ENCODE results near the gene PLD5. TPM values are rescaled to one million over a fixed set of nuclear protein-coding genes. Genes with fewer than 3 reads are reported as not detected.
"Not testable (repeated sequence)": the region's sequence is repeated elsewhere in the genome, so short reads cannot be mapped to it uniquely, and the experiment has no call there.

Gene PLD5
- total and polyA plus RNA-seq, 2 donors (not counting 3 experiments of a cell fraction or from before 2014, with no cell fraction given) = not detected

DNA sequence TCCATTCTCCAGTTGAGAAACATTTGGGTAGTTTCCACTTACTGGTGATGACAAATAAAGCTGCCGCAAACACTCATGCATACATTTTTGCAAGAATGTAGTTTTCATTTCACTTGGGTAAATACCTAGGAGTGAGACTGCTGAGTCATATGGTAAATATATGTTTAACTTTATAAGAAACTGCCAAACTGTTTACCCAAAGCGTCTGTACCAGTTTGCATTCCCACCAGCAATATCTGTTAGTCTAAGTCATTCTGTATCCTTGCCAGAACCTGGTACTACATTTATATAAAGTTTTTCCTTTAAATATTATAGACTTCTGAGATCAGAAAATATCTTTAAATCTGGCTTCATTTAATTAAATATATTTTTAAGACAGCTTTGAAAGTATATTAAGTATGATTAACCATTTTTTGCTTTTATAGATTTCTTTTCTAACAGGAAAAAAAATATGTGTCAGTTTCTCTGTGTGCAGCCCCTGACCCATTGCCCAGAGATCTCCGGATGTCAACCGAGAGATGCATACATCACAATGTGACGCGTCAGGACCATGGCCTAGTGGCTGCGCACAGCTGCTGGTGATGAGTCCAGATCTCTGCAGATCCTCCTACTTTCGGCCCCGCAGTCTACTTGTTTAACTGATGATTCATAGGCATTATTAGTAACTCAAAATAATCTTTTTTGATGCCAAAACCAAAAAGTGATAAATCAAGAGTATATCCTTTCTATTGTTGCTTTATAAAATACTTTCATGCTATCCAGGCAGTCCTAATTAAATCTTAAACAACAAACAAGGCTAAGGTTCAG is 298.5 kb downstream of the PLD5 start:
- no peak overlapping the region for H3K27ac ChIP-seq (ENCODE audit: insufficient read depth, low read depth, low read length)
- POLR2A ChIA-PET = no interaction called here
- H3K36me3 ChIP-seq (ENCODE audit: control insufficient read depth in 2 of 2, extremely low read depth in 1 of 2, insufficient read depth in 2 of 2, low read length in 2 of 2) = no peaks in the 10 kb centered on the region
- no peak overlapping the region for H2AFZ ChIP-seq (ENCODE audit: low read depth, low read length)
- dilution Hi-C loops (cut with MboI; ENCODE audit: extremely low pct_ligation_motif_present, low sequenced_read_pairs) (no loop called here), intact Hi-C loops (cut with micrococcal nuclease) (no loop called here)
- no peaks in the 10 kb centered on the region for H3K27me3 ChIP-seq (ENCODE audit: control insufficient read depth in 2 of 2, insufficient read depth in 2 of 2, low read length in 2 of 2)
- no peak overlapping the region for H3K9ac ChIP-seq (replicated peaks; ENCODE audit: extremely low read depth, insufficient read depth, low read length)
- no peaks in the 10 kb centered on the region for H4K20me1 ChIP-seq (replicated peaks; ENCODE audit: control insufficient read depth, extremely low read depth, insufficient read depth, low read length)
- H3K4me2 ChIP-seq (ENCODE audit: insufficient read depth, low read length) = no peak overlapping the region
- no peaks in the 10 kb centered on the region for H3K9me1 ChIP-seq (replicated peaks; ENCODE audit: control insufficient read depth, extremely low read depth, insufficient read depth, low read length)
- DNase-seq (ENCODE audit: low read depth, low spot score) = no peak
- no peaks in the 10 kb centered on the region for H3K79me2 ChIP-seq (ENCODE audit: control insufficient read depth, insufficient read depth, low read length)
- no peaks in the 10 kb centered on the region for H3K9me3 ChIP-seq (replicated peaks; ENCODE audit: control insufficient read depth, insufficient read depth, low read length)
- TF ChIP-seq POLR2A (IDR thresholded peaks at IDR 0.05; ENCODE audit: low read depth, low read length) = no peak
- TF ChIP-seq, protein P1, sequence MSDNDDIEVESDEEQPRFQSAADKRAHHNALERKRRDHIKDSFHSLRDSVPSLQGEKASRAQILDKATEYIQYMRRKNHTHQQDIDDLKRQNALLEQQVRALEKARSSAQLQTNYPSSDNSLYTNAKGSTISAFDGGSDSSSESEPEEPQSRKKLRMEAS (IDR thresholded peaks at IDR 0.05; ENCODE audit: insufficient read depth, insufficient read length) = no peak
- TF ChIP-seq GATA2 (IDR thresholded peaks at IDR 0.05; ENCODE audit: insufficient read depth, insufficient read length, low read depth, low read length) = no peak
- TF ChIP-seq, protein P2, sequence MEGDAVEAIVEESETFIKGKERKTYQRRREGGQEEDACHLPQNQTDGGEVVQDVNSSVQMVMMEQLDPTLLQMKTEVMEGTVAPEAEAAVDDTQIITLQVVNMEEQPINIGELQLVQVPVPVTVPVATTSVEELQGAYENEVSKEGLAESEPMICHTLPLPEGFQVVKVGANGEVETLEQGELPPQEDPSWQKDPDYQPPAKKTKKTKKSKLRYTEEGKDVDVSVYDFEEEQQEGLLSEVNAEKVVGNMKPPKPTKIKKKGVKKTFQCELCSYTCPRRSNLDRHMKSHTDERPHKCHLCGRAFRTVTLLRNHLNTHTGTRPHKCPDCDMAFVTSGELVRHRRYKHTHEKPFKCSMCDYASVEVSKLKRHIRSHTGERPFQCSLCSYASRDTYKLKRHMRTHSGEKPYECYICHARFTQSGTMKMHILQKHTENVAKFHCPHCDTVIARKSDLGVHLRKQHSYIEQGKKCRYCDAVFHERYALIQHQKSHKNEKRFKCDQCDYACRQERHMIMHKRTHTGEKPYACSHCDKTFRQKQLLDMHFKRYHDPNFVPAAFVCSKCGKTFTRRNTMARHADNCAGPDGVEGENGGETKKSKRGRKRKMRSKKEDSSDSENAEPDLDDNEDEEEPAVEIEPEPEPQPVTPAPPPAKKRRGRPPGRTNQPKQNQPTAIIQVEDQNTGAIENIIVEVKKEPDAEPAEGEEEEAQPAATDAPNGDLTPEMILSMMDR (IDR thresholded peaks at IDR 0.05; ENCODE audit: extremely low read depth in 1 of 2, insufficient read depth in 1 of 2, low read depth in 1 of 2, low read length in 2 of 2) = no peak
- TF ChIP-seq EZH2 (IDR thresholded peaks at IDR 0.05; ENCODE audit: borderline replicate concordance, low read depth, low read length, severe bottlenecking) = no peak
- TF ChIP-seq JUN (IDR thresholded peaks at IDR 0.05; ENCODE audit: borderline replicate concordance, insufficient read depth, insufficient read length, low read depth) = no peak
- TF ChIP-seq MYC (IDR thresholded peaks at IDR 0.05; ENCODE audit: low read depth, low read length) = no peak
- TF ChIP-seq FOS (IDR thresholded peaks at IDR 0.05; ENCODE audit: borderline replicate concordance, insufficient read depth, low read length) = no peak
- no peak for TF ChIP-seq POLR2AphosphoS5 (IDR thresholded peaks at IDR 0.05; ENCODE audit: insufficient read depth, low read depth, low read length)
- CTCF ChIA-PET = no interaction called here
- FAIRE-seq = no peak
- no TSS peak for BruUV-seq (replicated peaks)
- H3K4me1 ChIP-seq (ENCODE audit: control insufficient read depth, extremely low read depth, insufficient read depth, low read length) = no peaks in the 10 kb centered on the region
- H3K4me3 ChIP-seq (replicated peaks in 1 of 3; ENCODE audit: insufficient read depth in 1 of 3, low read depth in 1 of 3, low read length in 3 of 3) = no peak overlapping the region

DNA sequence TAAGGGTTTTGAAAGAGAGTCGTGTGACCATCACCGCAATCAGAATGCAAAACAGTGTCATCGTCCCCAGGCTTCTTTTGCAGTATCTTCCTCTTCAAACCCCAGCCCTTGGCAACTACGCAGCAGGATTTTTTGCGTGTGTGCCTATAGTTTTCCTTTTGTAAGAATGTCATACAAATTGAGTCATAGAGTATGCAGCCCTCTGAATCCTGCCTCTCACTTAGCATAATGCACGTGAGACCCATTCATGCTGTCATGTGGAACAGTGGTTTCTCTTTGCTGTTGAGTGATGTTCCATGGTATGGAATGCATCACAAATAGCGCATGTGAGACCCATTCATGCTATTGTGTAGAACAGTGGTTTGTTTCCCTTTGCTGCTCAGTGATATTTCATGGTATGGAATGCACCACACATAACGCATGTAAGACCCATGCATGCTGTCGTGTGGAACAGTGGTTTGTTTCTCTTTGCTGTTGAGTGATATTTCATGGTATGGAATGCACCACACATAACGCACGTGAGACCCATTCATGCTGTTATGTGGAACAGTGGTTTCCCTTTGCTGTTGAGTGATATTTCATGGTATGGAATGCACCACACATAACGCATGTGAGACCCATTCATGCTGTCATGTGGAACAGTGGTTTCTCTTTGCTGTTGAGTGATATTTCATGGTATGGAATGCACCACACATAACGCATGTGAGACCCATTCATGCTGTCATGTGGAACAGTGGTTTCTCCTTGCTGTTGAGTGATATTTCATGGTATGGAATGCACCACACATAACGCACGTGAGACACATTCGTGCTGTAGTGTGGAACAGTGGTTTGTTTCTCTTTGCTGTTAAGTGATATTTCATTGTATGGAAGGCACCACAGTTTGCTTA is 299.4 kb downstream of the PLD5 start:
- H3K27ac ChIP-seq (ENCODE audit: insufficient read depth, low read depth, low read length); intact Hi-C loops (cut with micrococcal nuclease); H3K4me2 ChIP-seq (ENCODE audit: insufficient read depth, low read length); POLR2A ChIA-PET; H2AFZ ChIP-seq (ENCODE audit: low read depth, low read length); H3K9ac ChIP-seq (replicated peaks; ENCODE audit: extremely low read depth, insufficient read depth, low read length); dilution Hi-C loops (cut with MboI; ENCODE audit: extremely low pct_ligation_motif_present, low sequenced_read_pairs); H3K4me3 ChIP-seq (replicated peaks in 1 of 3; ENCODE audit: insufficient read depth in 1 of 3, low read depth in 1 of 3, low read length in 3 of 3); H4K20me1 ChIP-seq (replicated peaks; ENCODE audit: control insufficient read depth, extremely low read depth, insufficient read depth, low read length); BruUV-seq (replicated peaks); H3K36me3 ChIP-seq (ENCODE audit: control insufficient read depth in 2 of 2, extremely low read depth in 1 of 2, insufficient read depth in 2 of 2, low read length in 2 of 2); FAIRE-seq; H3K9me3 ChIP-seq (replicated peaks; ENCODE audit: control insufficient read depth, insufficient read depth, low read length); H3K4me1 ChIP-seq (ENCODE audit: control insufficient read depth, extremely low read depth, insufficient read depth, low read length); CTCF ChIA-PET; H3K9me1 ChIP-seq (replicated peaks; ENCODE audit: control insufficient read depth, extremely low read depth, insufficient read depth, low read length); H3K27me3 ChIP-seq (ENCODE audit: control insufficient read depth in 2 of 2, insufficient read depth in 2 of 2, low read length in 2 of 2); H3K79me2 ChIP-seq (ENCODE audit: control insufficient read depth, insufficient read depth, low read length); DNase-seq (ENCODE audit: low read depth, low spot score): not testable (repeated sequence)

Measured in endothelial cell of umbilical vein (primary cell).